ENCODE measurements around the gene ACADS.

The ACADS gene

GRCh38 chr12:120737557-120738251, 12.1 kb downstream of the ACADS start:
- no peaks in the 10 kb centered on the region for H4K20me1 ChIP-seq (ENCODE audit: insufficient read depth, low read length)
- no peaks in the 10 kb centered on the region for H3K36me3 ChIP-seq (ENCODE audit: insufficient read depth, low read length)
- no peaks in the 10 kb centered on the region for H3K9me2 ChIP-seq (ENCODE audit: low read depth, low read length)
- no peaks in the 10 kb centered on the region for H3F3A ChIP-seq (ENCODE audit: insufficient read depth, low read length)
- H3K4me3 ChIP-seq (ENCODE audit: low read depth, low read length, poor library complexity, severe bottlenecking), result no peak overlapping the region
- H3K4me1 ChIP-seq (ENCODE audit: insufficient read depth, low read length, severe bottlenecking), result peaks cover 5% of the 10 kb centered on the region
- no peaks in the 10 kb centered on the region for H3K9me3 ChIP-seq (ENCODE audit: low read length)
- H3K79me2 ChIP-seq (ENCODE audit: insufficient read depth, low read length), result no peaks in the 10 kb centered on the region
- H3K9ac ChIP-seq (ENCODE audit: low read length), result no peak overlapping the region
- no peaks in the 10 kb centered on the region for H3K27me3 ChIP-seq (ENCODE audit: insufficient read depth, low read length)
- H2AFZ ChIP-seq (ENCODE audit: low read length), result no peak overlapping the region
- H3K27ac ChIP-seq (ENCODE audit: low read depth, low read length, poor library complexity, severe bottlenecking), result no peak overlapping the region
- no peak overlapping the region for H3K4me2 ChIP-seq (ENCODE audit: low read length)
- TF ChIP-seq, protein P1, sequence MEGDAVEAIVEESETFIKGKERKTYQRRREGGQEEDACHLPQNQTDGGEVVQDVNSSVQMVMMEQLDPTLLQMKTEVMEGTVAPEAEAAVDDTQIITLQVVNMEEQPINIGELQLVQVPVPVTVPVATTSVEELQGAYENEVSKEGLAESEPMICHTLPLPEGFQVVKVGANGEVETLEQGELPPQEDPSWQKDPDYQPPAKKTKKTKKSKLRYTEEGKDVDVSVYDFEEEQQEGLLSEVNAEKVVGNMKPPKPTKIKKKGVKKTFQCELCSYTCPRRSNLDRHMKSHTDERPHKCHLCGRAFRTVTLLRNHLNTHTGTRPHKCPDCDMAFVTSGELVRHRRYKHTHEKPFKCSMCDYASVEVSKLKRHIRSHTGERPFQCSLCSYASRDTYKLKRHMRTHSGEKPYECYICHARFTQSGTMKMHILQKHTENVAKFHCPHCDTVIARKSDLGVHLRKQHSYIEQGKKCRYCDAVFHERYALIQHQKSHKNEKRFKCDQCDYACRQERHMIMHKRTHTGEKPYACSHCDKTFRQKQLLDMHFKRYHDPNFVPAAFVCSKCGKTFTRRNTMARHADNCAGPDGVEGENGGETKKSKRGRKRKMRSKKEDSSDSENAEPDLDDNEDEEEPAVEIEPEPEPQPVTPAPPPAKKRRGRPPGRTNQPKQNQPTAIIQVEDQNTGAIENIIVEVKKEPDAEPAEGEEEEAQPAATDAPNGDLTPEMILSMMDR (IDR thresholded peaks at IDR 0.05; ENCODE audit: low read length), result peak; percentile 72
- no peak for TF ChIP-seq EZH2 (IDR thresholded peaks at IDR 0.05; ENCODE audit: borderline replicate concordance, low read length)

DNA sequence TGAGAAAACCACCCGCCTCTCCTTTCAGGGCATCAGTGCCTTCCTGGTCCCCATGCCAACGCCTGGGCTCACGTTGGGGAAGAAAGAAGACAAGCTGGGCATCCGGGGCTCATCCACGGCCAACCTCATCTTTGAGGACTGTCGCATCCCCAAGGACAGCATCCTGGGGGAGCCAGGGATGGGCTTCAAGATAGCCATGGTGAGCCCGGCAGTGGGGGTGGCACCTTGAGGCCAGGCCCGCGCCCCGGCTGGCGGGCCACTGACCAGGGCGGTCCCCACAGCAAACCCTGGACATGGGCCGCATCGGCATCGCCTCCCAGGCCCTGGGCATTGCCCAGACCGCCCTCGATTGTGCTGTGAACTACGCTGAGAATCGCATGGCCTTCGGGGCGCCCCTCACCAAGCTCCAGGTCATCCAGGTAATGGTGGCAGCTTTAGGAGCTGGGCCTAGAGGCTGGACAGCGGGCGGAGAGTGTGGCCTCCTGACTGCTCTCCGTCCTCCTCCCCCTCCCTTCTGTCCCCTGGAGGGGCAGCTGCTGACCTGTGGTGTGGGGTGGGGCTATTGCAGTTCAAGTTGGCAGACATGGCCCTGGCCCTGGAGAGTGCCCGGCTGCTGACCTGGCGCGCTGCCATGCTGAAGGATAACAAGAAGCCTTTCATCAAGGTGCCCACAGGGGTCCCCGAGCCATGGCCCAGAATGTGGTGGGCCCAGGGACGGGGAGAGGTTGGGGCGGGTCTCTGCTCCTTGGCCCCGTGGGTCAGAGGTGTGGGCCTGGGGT, 12.8 kb downstream of the ACADS start:
- H2AFZ ChIP-seq (ENCODE audit: low read length), result no peak overlapping the region
- H3K4me3 ChIP-seq (ENCODE audit: low read depth, low read length, poor library complexity, severe bottlenecking), result no peak overlapping the region
- H4K20me1 ChIP-seq (ENCODE audit: insufficient read depth, low read length), result no peaks in the 10 kb centered on the region
- no peaks in the 10 kb centered on the region for H3K36me3 ChIP-seq (ENCODE audit: insufficient read depth, low read length)
- H3K4me2 ChIP-seq (ENCODE audit: low read length), result no peak overlapping the region
- no peaks in the 10 kb centered on the region for H3K9me2 ChIP-seq (ENCODE audit: low read depth, low read length)
- H3K4me1 ChIP-seq (ENCODE audit: insufficient read depth, low read length, severe bottlenecking), result peaks cover 5% of the 10 kb centered on the region
- H3K27ac ChIP-seq (ENCODE audit: low read depth, low read length, poor library complexity, severe bottlenecking), result no peak overlapping the region
- H3K9ac ChIP-seq (ENCODE audit: low read length), result no peak overlapping the region
- H3K9me3 ChIP-seq (ENCODE audit: low read length), result no peaks in the 10 kb centered on the region
- TF ChIP-seq EZH2 (IDR thresholded peaks at IDR 0.05; ENCODE audit: borderline replicate concordance, low read length), result no peak
- TF ChIP-seq, protein P1 (IDR thresholded peaks at IDR 0.05; ENCODE audit: low read length), result no peak
- no peaks in the 10 kb centered on the region for H3K27me3 ChIP-seq (ENCODE audit: insufficient read depth, low read length)
- no peaks in the 10 kb centered on the region for H3K79me2 ChIP-seq (ENCODE audit: insufficient read depth, low read length)
- no peaks in the 10 kb centered on the region for H3F3A ChIP-seq (ENCODE audit: insufficient read depth, low read length)

- no peak overlapping the region; the same call in 1 of the 2 replicates for H3K4me2 ChIP-seq (ENCODE audit: low read length)
These were observed 13.6 kb downstream of the ACADS start for GRCh38 chr12:120739031-120739762.

More at GRCh38 chr12:120739031-120739762, 13.6 kb downstream of the ACADS start:
- H3K4me3 ChIP-seq (ENCODE audit: low read depth, low read length, poor library complexity, severe bottlenecking), result no peak overlapping the region
- H3K36me3 ChIP-seq (ENCODE audit: insufficient read depth, low read length), result no peaks in the 10 kb centered on the region
- H3K27ac ChIP-seq (ENCODE audit: low read depth, low read length, poor library complexity, severe bottlenecking), result no peak overlapping the region
- no peaks in the 10 kb centered on the region for H3K9me2 ChIP-seq (ENCODE audit: low read depth, low read length)
- H3K4me1 ChIP-seq (ENCODE audit: insufficient read depth, low read length, severe bottlenecking), result peaks cover 5% of the 10 kb centered on the region
- H4K20me1 ChIP-seq (ENCODE audit: insufficient read depth, low read length), result no peaks in the 10 kb centered on the region
- no peaks in the 10 kb centered on the region for H3K27me3 ChIP-seq (ENCODE audit: insufficient read depth, low read length)
- no peaks in the 10 kb centered on the region for H3K9me3 ChIP-seq (ENCODE audit: low read length)
- no peak overlapping the region for H3K9ac ChIP-seq (ENCODE audit: low read length)
- H3F3A ChIP-seq (ENCODE audit: insufficient read depth, low read length), result no peaks in the 10 kb centered on the region
- H2AFZ ChIP-seq (ENCODE audit: low read length), result no peak overlapping the region
- TF ChIP-seq, protein P1 (IDR thresholded peaks at IDR 0.05; ENCODE audit: low read length), result no peak
- TF ChIP-seq EZH2 (IDR thresholded peaks at IDR 0.05; ENCODE audit: borderline replicate concordance, low read length), result no peak
- no peaks in the 10 kb centered on the region for H3K79me2 ChIP-seq (ENCODE audit: insufficient read depth, low read length)
